Testis (tissue), 3 donors: Measurements from ENCODE around the gene CASTOR2. TPM values are rescaled to one million over a fixed set of nuclear protein-coding genes. Genes with fewer than 3 reads are reported as not detected.

Experiments used
- DNase-seq: peaks from one replicate; pipeline ENCODE4 v3.0.0-alpha.2; 2019
- H3K27ac ChIP-seq, 2 donors: fragments of 200-600 bp; sonication (generic); one replicate each; pipeline ENCODE4 v1.5.1; 2019
- H3K27me3 ChIP-seq: fragments of 200-600 bp; sonication (generic); one replicate; pipeline ENCODE4 v1.5.1; 2019
- H3K36me3 ChIP-seq: fragments of 200-600 bp; sonication (generic); one replicate; pipeline ENCODE4 v1.5.1; 2017; ENCODE audit warnings: low read depth; ENCODE audit errors: missing control alignments
- H3K4me1 ChIP-seq: fragments of 200-600 bp; sonication (generic); one replicate; pipeline ENCODE4 v1.5.1; 2019
- H3K4me3 ChIP-seq, 2 donors: fragments of 200-600 bp; sonication (generic); one replicate each; pipeline ENCODE4 v1.5.1; 2017 to 2019
- H3K9me3 ChIP-seq: fragments of 200-600 bp; sonication (generic); one replicate; pipeline ENCODE4 v1.5.1; 2017
- POLR2A ChIP-seq: fragments of 450-650 bp; IDR thresholded peaks from one replicate; pipeline ENCODE4 v1.6.1; 2017; ENCODE audit warnings: antibody characterized with exemption, mild to moderate bottlenecking, moderate library complexity
- WGBS, 2 donors: methylation state at CpG; one replicate each; pipeline ENCODE4 v1.1.5; 2018; 5-methylcytosine and 5-hydroxymethylcytosine counted together
- intact Hi-C: fragments of 100-400 bp; cut with DNase I; formaldehyde crosslinking; loops from one replicate; pipeline ENCODE4 v1.15.1; 2023; ENCODE audit warnings: low total_unique reads
- polyA plus RNA-seq: library from polyadenylated mRNA; stranded (reverse); fragments of 350-450 nt; fragmentation: Illumina TruSeq; extraction: RNeasy Lipid Tissue Mini Kit (QIAGEN cat#74804); gene quantifications from one replicate; pipeline ENCODE4 v1.2.3, GENCODE V29; 2014; ENCODE audit warnings: low read depth, low replicate concordance; ENCODE audit not compliant: insufficient read depth
- total RNA-seq, 2 donors: library from RNA; depleted of rRNA; stranded (reverse); fragments of >200 nt; gene quantifications; one replicate each; pipeline ENCODE4 v1.2.3, GENCODE V29; 2016
- TF ChIP-seq, protein P1 (sequence below), 3 experiments: fragments of 450-650 bp in 2 of 3; fragments of 200-600 bp in 1 of 3; sonication (generic) in 1 of 3; IDR thresholded peaks; one replicate each; pipeline ENCODE4 v1.5.1; 2016 to 2019; ENCODE audit warnings: antibody characterized with exemption in 3 of 3, mild to moderate bottlenecking in 2 of 3, moderate library complexity in 1 of 3

The CASTOR2 gene
- total and polyA plus RNA-seq, 3 donors from 2014 or later, result 8.1 to 38.2 (median 35.0) TPM

DNA sequence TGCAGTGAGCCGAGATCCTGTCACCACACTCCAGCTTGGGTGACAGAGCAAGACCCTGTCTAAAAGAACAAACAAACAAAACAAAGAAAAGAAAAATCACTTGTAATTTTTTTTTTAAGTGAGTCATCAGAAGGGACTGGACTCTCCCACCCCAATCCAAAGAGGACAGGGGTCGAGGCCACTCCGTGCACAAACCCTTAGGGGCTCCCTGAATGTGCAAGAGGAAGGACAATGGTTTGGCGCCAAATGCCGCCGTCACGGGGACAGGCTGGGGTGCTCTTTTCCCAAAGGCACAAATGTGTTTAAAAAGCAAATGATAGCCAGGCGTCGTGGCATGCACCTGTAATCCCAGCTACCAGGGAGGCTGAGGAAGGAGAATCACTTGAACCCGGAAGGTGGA lies 85.3 kb downstream of the CASTOR2 start:
- H3K4me1 ChIP-seq, result peaks cover 12% of the 10 kb centered on the region
- WGBS, 2 donors, result 76 to 82% methylated on average over 10 of the region's 10 CpGs
- no peaks in the 10 kb centered on the region for H3K36me3 ChIP-seq
- no peak overlapping the region for H3K27ac ChIP-seq
- no peaks in the 10 kb centered on the region for H3K27me3 ChIP-seq
- DNase-seq, result no peak
- no peak overlapping the region for H3K4me3 ChIP-seq
- intact Hi-C loops, result no loop called here
- TF ChIP-seq, protein P1, sequence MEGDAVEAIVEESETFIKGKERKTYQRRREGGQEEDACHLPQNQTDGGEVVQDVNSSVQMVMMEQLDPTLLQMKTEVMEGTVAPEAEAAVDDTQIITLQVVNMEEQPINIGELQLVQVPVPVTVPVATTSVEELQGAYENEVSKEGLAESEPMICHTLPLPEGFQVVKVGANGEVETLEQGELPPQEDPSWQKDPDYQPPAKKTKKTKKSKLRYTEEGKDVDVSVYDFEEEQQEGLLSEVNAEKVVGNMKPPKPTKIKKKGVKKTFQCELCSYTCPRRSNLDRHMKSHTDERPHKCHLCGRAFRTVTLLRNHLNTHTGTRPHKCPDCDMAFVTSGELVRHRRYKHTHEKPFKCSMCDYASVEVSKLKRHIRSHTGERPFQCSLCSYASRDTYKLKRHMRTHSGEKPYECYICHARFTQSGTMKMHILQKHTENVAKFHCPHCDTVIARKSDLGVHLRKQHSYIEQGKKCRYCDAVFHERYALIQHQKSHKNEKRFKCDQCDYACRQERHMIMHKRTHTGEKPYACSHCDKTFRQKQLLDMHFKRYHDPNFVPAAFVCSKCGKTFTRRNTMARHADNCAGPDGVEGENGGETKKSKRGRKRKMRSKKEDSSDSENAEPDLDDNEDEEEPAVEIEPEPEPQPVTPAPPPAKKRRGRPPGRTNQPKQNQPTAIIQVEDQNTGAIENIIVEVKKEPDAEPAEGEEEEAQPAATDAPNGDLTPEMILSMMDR (IDR thresholded peaks at IDR 0.05), result no peak
- TF ChIP-seq POLR2A, result no peak
- H3K9me3 ChIP-seq, result no peaks in the 10 kb centered on the region

DNA sequence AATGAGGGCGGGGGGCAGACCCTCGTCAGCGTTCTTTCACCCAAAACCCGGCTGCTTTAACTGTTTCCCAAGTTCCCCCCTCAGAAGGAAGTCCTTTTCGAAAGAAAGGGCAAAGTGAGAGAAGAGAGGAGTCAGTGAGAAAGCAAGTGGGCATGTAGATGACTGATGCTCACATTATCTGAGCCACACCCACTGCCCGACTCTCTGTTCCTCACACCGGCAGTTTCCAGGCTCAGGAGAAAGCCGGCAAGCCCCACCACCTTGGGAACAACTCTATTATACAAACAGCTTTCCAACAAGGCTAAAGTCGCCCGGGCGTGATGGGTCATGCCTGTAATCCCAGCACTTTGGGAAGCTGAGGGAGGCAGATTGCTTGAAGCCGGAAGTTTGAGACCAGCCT lies 86.0 kb downstream of the CASTOR2 start:
- H3K4me3 ChIP-seq, result no peak overlapping the region
- H3K27ac ChIP-seq, result no peak overlapping the region
- no peaks in the 10 kb centered on the region for H3K27me3 ChIP-seq
- TF ChIP-seq, protein P1 (IDR thresholded peaks at IDR 0.05), result no peak
- no peak for TF ChIP-seq POLR2A
- WGBS, 2 donors, result 83 to 88% methylated on average over 12 of the region's 12 CpGs
- DNase-seq, result no peak
- H3K9me3 ChIP-seq, result no peaks in the 10 kb centered on the region
- peaks cover 12% of the 10 kb centered on the region for H3K4me1 ChIP-seq
- H3K36me3 ChIP-seq, result no peaks in the 10 kb centered on the region
- intact Hi-C loops, result no loop called here

DNA sequence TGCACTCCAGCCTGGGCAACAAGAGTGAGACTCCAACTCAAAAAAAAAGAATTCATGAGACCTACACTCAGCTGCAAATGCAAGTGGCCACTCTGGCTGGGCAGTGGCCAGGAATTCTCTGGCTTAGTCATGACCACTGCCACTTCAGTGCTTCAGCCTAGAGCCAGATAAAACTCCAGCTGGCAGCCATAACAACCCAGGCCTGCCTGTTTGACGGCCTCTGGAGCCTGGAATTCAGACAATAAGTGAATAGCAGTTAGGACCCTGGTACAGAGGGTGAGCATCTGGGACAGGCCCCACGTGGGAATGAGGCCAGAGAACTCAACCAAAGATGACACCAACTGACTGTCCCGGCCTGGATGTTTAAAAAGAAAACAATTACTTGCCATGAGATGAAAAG lies 90.2 kb downstream of the CASTOR2 start:
- no peak for TF ChIP-seq POLR2A
- TF ChIP-seq, protein P1 (IDR thresholded peaks at IDR 0.05), result no peak
- Histone ChIP-seq H3K36me3 (no peaks in the 10 kb centered on the region), H3K27ac (peak overlapping the region in 1 of 2 donors; percentile 31), H3K9me3 (no peaks in the 10 kb centered on the region), H3K27me3 (no peaks in the 10 kb centered on the region), H3K4me3 (no peak overlapping the region), H3K4me1 (peaks cover 15% of the 10 kb centered on the region)
- no peak for DNase-seq
- WGBS, 2 donors, result 55 to 57% methylated on average over 2 to 3 of the region's 3 CpGs
- intact Hi-C loops, result no loop called here

DNA sequence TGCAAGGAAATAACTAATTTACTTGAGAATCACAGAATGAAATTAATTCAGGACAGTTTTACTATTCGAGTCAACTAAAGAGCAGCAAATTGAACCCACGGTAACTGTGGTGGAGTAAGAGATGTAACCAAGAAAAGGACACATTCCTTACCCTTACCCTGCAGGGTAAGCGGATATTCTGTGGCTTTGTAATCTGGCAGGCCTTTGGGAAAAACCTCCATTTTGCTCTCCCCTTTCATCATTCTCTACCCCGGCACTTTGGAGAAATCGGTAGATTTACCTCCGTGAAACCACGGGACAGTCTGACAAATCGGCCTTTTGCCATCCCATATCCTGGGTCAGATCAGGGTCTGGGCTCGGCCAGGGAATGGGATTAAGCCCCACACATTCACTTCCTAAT lies 90.7 kb downstream of the CASTOR2 start:
- no peak for TF ChIP-seq POLR2A
- TF ChIP-seq, protein P1 (IDR thresholded peaks at IDR 0.05), result no peak
- H3K4me1 ChIP-seq, result peaks cover 15% of the 10 kb centered on the region
- no peaks in the 10 kb centered on the region for H3K9me3 ChIP-seq
- 79 to 93% methylated on average over 8 to 9 of the region's 9 CpGs for WGBS, 2 donors
- H3K36me3 ChIP-seq, result no peaks in the 10 kb centered on the region
- no peak overlapping the region for H3K4me3 ChIP-seq
- peak overlapping the region in 1 of 2 donors; percentile 31 for H3K27ac ChIP-seq
- H3K27me3 ChIP-seq, result no peaks in the 10 kb centered on the region
- intact Hi-C loops, result no loop called here
- DNase-seq, result no peak
